RKO (cell line): ENCODE results near the gene POLR2J2.
"Not testable (repeated sequence)": the region's sequence is repeated elsewhere in the genome, so short reads cannot be mapped to it uniquely, and the experiment has no call there.

Source experiments
- DNase-seq: peaks from one replicate; pipeline ENCODE4 v3.0.0-alpha.2; 2016; ENCODE audit warnings: low spot score

Gene POLR2J2

GRCh38 chr7:102671166-102671955, at the start of gene POLR2J2:
Gene POLR2J2, minus strand, starts transcription at chr7:102671663. Its CDS starts 62 bp downstream, at chr7:102671601.
- DNase-seq: not testable (repeated sequence)

GRCh38 chr7:102718491-102718890, 47.0 kb upstream of the POLR2J2 start:
- DNase-seq: not testable (repeated sequence)

- not testable (repeated sequence) for DNase-seq
Observed at GRCh38 chr7:102715718-102716117, 44.3 kb upstream of the POLR2J2 start.

- not testable (repeated sequence) for DNase-seq
Observed at GRCh38 chr7:102714774-102715522, 43.5 kb upstream of the POLR2J2 start.

GRCh38 chr7:102713691-102714080, 42.2 kb upstream of the POLR2J2 start:
- not testable (repeated sequence) for DNase-seq

- DNase-seq: not testable (repeated sequence)
Observed at GRCh38 chr7:102713011-102713690, 41.7 kb upstream of the POLR2J2 start.

GRCh38 chr7:102698962-102699750, 27.7 kb upstream of the POLR2J2 start:
- DNase-seq: not testable (repeated sequence)

GRCh38 chr7:102697642-102698512, 26.4 kb upstream of the POLR2J2 start:
- DNase-seq: not testable (repeated sequence)

- not testable (repeated sequence) for DNase-seq
Observed at GRCh38 chr7:102696009-102696408, 24.5 kb upstream of the POLR2J2 start.

GRCh38 chr7:102695033-102695552, 23.6 kb upstream of the POLR2J2 start:
- DNase-seq: not testable (repeated sequence)

- not testable (repeated sequence) for DNase-seq
Observed at GRCh38 chr7:102694008-102694407, 22.5 kb upstream of the POLR2J2 start.

GRCh38 chr7:102690602-102691001, 19.1 kb upstream of the POLR2J2 start:
- not testable (repeated sequence) for DNase-seq

GRCh38 chr7:102689436-102690282, 18.2 kb upstream of the POLR2J2 start:
- not testable (repeated sequence) for DNase-seq

- DNase-seq: not testable (repeated sequence)
Observed at GRCh38 chr7:102688299-102689036, 17.0 kb upstream of the POLR2J2 start.

GRCh38 chr7:102682560-102682959, 11.1 kb upstream of the POLR2J2 start:
- DNase-seq: not testable (repeated sequence)

- DNase-seq: not testable (repeated sequence)
Observed at GRCh38 chr7:102680780-102681179, 9.3 kb upstream of the POLR2J2 start.

GRCh38 chr7:102675545-102675944, 4.1 kb upstream of the POLR2J2 start:
- DNase-seq: not testable (repeated sequence)

- DNase-seq: not testable (repeated sequence)
Observed at GRCh38 chr7:102673447-102674067, 2.1 kb upstream of the POLR2J2 start.
